ENCODE results near the gene HDGF.

The HDGF gene

DNA sequence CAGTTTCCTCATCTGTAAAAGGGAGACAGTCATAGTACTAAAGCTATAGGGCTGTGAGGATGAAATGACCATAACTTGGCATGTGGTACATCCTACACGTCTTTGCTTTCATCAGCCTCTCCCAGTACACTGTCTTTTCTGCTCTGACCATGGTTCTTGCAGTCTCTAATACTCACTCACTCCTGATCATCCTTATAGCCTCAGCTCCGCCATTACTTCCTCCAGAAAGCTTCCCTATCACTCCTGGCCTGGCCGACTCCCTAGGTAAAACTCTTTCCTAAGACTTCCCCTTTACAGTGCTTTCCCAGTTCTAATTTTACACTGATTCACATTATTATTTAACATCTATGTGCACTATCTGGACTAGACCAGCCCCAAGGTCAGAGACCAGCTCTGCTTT is 5.6 kb downstream of the HDGF start:
- no peak for DNase-seq

DNA sequence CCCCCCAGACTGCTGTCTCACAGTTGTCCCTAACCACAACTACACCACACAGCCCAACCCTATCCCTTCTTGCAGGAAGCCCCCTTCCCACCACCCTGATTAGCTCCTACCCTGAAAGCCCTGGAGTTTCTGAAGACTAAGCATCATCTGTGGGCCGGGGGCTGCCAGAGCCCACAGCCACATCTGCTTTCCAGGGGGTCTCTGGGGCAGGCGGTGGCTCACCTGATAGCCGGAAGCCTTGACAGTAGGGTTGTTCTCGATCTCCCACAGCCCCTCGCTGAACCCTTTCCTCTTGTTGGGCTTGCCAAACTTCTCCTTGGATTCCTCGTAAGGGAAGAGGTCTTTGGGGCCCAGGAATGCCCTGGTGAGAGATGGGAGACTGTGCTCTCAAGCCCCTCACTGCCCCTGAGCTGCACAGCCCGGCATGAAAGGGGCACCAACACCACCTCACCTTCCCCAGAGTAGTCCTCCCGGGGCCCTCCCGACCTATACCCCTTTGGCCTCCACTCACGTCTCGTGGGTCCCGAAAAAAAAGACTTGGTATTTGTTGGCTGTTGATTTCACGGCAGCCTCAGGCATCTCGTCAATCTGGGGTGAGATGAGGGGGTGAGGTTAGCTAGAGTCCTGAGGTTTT is 6.6 kb downstream of the HDGF start:
- DNase-seq: no peak

DNA sequence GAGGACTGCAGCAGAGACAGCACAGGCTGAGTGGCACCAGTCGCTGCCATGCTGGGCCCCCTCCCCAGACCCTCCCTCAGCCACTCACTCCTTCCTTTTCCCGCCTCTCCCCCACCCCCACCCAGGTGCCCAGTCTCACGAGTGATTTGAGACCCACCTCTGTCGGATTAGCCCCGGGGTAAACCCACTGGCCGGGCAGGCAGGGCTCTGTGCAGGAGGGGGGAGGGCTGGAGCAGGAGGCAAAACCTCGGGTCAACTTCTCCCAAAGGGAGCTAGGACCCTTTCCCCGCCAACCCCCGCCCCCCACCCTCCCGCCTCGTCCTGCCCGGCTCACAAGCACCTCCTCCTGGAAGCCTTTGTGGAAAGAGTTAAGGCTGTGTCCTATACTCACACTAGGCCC is 7.1 kb downstream of the HDGF start:
- DNase-seq: no peak

DNA sequence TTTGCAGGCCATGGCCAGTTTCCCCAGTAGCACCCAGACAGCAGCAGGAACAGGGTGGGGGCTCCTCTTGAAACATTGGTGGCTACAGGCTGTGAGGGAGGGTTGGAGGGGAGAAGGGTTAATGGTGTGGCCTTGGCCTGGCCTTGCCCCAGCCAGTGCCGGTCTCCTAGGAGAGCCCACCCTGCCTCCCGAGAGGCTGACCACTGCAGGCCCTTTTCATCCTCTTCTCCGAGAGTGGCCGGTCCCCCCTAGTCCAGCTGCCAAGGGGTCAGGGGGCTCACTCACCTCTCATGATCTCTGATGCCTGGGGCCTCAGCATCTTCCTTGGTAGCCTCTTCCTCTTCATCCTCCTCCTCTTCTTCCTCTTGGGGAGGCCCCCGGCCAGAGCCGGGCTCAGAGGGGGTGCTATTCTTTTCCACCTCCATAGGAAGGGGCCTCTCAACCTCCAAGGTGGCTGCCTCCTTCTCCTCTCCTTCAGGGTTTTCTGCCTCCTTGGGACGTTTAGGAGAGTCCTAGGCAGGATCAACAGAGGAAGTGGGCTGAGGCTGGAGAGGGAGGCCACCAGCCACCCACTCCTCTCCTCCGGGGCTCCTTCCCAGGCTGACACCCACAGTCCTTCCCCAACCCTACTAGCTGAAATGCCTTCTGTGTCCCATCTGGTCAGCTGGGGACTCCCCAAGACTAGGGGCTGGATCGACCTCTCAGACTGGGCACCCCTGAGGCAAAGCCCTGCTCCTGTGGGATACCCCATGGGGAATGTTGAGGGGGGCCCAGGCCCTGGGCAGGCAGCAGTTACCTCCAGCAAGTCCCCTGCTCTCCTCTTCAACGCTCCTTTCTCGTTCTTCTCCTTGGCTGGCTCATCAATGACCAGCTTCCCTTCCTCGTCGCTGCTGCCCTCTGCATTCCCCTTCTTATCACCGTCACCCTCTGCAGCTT is 7.8 kb downstream of the HDGF start:
- no peak for DNase-seq

DNA sequence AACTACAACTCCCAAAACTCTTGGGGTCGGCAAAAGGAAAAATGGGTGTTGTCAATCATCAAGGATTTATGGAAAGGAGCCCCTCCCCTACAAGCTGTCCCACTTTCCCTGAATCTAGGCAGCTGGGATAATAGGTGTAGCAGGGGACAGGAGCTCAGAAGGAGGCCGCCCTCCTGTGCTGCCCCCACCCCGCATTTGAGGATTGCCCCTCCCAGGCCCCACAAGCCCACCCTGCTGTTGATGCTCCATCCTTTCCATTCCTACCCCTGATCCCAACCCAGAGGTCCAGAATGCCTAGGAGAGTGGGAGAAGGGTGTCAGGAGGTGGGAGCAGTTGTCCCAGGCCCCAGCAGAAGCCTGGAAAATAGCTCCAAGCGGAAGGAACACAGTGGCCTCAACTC is 8.7 kb downstream of the HDGF start:
- no peak for DNase-seq

DNA sequence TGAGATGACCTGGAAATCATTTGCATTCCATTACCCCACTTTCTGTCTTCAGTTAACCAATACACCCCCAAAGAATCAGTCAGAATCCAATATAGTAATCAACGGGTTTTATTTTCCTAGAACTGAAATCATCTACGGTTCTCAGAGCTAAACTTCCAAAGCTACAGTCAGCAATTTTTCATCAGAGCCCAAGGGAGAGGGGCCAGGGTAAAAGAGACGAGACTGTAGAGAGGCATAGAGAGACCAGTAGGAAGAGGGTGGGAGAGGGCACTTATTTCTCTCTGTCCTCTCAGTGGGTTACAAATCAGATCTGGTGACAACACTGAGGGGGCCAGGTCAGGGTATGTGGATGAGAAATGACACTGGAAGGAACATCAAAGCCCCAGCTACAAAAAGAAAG is 9.5 kb downstream of the HDGF start:
- DNase-seq: no peak

DNA sequence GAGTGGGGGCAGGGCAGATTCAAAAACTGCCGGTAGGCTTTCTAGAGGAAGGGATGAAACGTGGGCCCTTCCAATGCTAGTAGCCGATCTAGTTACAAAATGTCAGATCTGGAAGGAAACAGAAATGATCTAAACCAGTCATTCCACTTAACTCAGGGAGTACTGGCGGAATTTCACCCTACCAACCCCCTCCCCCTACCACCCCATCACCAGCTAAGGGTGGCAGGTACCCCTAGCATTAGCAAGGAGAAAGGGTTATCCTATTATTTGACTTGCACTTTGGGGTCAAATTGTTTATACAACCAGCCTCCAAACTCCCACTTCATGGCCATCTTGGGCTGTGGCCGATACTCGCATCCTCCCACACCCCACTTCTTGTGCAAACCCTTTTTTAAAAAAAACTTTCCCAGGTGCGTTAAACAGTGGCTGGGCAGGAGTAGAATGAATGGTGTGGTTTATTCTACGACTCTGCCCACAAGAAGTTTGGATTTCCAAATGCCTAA is 9.9 kb downstream of the HDGF start:
- DNase-seq: no peak

DNA sequence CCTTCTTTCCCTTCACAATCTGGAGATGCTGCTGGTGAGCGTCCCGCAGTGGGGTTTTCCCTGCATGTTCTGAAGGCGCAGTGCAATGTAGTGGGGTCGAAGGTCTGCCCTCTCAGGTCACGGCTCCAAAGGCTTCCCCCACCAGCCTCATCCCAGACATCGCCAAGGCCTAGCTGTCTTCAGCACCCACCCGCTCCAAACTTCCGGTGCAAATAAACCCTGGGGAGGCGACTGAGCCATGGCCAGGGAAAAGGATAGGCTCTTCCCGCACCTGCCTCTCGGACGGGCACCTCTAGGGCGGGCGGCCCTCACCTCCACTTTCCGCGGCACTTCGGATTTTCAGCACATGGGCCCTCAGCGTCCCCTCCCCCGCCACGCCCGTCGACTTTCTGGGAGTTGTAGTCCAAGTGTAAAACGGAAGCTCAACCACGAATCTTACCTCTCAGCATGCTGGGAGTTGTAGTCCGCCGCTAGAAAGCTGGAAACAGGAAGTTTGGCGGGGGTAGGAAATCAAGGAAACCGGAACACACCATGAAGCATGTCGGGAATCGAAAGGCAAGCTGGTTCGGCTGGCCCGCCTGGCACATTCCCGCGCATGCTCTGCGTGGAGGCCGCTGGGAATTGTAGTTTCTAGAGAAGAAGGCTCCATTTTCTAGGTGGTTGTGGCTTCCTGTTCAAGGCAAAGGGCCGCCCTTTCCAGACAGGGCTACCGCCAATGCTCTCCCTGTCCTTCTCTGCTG is 10.6 kb downstream of the HDGF start, which contains the start of gene MRPL24:
TSS of gene MRPL24 (minus strand) at position 348 of the 740 bp plus-strand sequence. CDS start 2,384 bp downstream, outside the sequence.
- peak; percentile 96 for DNase-seq

DNA sequence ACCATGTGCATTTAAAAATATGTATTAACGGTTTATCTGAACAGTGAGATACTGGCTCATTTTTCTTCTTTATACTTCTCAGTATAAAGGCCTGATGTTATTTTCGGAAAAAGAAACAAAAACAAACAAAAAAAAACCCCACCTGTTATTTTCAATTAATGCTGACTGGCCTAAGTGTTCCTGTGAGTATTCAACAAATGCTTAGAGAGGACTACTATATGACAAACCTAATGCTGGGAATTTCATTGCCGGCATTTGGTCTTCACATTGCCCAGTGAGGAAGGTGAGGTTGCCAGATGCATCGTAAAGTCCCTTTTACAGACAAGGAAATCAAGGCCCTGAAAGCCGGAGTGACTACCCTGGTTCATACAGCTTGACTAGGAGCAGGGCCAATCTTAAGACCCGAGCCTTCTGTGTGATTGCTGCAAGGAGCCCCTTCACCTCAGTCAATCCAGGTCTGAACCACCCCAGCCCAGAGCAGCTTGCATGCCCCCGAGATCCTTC is 11.2 kb downstream of the HDGF start:
- no peak for DNase-seq

DNA sequence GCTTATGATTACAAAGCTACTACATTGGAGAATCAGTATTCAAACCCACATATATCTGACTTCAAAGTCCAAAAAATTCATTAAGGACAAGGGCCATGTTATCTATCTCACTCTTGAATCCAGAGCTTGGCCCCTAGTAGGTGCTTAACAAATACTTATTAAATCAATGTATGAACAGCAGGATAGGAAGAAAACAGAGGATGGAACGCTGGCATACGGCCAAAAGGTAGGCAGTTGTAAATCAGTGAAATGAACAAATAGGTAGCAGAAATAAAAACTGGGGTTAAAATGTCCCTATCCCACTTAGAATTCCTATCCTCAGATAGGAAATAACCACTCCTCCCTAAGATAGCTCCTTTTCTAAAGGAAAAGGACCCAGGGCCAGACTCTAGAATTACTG is 12.6 kb downstream of the HDGF start:
- DNase-seq: no peak

DNA sequence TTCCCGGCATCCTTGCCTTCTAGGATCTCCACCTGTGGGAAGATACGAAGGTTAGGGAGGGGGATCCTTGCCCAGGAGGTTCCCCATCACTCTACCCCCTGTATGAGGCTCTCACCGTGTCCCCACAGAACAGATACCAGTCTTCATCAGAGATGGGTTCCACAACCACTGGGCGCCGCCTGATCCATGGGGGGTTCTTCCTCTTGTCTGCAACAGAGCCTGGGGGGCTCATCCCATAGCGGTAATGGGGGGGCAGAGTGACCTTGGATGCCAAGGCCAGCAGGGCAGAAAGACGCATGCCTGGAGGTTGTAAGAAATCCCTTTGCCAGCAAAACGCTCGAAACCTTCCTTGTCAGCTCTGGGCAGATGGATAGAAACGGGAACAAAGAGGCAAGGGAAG is 13.1 kb downstream of the HDGF start:
- DNase-seq: no peak

DNA sequence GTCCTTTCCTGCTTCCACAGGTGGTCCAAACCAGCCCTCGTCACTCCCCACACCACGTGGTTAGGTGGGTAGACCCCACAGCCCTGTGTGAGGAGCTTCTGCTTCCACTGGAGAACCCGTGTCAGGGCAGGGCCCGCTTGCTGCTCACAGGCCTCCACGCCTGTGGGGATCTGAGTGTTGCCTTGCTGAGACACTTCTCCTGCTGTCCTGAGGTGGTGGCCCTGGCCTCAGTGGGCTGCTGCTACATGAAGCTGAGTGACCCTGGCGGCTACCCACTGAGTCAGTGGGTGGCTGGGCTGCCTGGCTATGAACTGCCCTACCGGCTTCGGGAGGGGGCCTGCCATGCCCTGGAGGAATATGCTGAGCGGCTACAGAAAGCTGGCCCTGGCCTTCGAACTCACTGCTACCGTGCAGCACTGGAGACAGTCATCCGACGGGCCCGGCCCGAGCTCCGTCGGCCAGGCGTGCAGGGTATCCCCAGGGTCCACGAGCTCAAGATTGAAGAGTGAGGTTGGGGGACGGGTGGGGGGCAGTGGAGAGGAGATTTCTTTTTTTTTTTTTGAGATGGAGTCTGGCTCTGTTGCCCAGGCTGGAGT is 17.4 kb downstream of the HDGF start:
- DNase-seq: no peak

DNA sequence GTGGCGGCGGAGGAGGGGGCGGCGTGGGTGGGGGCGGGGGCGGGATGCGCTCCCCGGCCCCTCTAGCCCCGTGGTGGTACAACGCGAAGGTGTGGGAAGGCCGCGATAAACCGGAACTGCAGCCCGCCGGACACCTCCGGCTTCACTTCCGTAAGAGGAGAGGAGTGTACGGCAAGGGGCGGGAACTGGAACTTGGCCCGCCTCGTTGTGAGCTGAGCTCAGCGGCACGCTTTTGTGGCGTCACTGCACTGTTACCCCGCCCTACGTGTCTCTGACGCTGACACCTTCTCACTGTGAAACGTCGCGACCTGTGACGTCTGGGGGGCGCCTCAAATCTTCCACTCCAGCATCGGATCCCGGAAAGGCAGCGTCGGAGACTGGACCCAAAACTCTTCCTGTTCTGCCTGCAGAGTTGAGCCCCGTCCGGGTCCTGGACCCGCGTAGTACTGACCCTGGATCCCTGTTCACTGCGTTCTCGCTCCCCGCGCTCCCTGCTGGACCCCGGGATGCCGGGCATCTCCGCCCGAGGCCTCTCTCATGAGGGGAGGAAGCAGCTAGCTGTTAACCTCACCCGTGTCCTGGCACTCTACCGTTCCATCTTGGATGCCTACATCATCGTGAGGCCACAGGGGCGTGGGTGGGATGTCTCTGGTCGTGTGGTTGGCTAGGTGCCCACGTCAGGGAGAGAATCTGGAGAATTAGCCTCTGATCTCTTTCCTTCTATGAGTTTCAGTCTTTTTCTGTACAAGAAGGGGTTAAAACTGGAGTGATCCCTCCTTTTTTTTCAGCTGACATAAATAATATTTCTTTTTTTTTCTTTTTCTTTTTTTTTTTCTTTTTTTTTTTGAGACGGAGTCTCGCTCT is 22.6 kb downstream of the HDGF start, which contains the start of gene ISG20L2:
TSS of gene ISG20L2 (minus strand) at position 168 of the 864 bp plus-strand sequence. CDS start 1,114 bp downstream, outside the sequence.
- DNase-seq: peak; percentile 95

DNA sequence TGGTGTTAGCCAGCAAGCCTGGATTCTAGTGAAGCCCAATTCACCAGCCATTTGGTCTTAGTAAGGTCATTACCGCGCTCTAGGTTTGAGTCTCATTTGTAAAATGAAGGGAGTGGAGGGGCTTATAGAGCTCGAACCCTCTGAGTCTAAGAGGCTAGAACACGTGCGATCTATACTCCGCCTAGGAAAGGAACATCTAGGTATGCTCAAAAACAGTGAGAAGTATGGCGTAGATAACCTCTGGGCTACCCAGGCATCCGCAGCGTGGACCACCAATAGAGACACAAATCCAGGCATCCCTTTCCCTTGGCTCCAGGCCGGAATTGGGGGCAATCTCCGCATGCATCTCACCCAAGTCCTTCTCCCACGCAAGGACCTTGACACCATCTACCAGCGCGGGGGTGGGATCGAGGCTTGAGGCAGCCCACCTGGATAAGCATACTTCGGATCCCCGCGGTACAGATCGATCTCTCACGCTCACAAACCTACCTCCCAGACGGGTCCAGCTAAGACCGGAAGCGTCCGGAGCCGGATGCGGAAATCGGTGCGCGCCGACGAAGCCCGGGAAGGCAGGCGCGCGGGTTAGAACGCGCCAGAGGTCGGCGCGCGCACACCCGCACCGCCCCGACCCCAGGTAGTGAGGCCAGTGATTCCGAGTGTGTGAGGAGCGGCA is 23.4 kb downstream of the HDGF start, which contains the start of gene METTL25B:
TSS of gene METTL25B (plus strand) at position 544 of the 673 bp plus-strand sequence. CDS start 636 bp downstream, outside the sequence.
- peak; percentile 81 for DNase-seq

DNA sequence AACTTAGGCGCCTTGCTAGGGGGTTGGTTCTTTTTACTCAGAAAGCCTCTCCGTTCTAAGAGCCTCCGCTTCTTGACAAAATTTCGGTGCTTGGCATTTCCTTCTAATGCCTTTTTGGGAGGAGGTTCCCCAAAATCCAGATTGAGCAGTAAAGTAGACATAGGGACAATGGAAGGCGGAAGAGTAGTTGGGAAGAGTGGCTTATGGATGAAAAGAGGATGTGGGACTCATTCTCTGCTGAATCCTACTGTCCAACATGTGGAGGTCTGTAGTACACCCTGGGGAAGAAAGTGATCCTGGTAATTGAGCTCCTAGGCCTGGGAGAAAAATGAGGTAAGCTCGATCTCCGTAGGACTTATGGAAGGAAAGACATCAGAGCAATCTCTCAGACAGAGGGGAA is 24.0 kb downstream of the HDGF start:
- no peak for DNase-seq

DNA sequence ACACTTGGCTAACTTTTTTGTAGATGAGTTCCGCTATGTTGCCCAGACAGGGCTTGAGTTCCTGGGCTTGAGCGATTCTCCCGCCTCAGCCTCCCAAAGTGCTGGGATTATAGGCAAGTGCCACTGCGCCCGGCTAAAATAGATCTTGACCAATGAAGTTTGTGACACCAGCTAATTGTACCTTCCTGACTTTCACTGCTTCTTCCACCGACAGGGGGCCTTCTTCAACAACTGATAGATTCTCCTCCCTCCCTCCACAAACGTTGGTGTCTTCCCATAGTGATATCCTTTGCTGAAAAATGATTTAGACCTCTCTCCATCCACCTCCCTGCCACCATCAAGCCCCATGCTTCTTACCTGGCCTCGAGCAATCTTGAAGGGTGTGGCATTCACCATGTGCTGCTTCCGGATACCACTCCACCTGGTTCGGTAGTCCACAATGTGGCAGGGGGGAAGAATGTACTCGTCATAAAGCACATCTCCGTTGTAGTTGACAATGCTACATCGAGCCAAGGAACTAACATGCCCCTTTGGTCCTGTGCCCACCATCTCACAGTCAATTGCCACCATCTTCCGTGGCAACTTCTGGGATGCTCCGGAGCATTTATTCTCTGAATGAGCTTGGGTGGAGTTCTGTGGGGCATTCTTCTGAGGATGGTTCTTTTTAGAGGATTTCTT is 24.8 kb downstream of the HDGF start:
- peak; percentile 58 for DNase-seq

DNA sequence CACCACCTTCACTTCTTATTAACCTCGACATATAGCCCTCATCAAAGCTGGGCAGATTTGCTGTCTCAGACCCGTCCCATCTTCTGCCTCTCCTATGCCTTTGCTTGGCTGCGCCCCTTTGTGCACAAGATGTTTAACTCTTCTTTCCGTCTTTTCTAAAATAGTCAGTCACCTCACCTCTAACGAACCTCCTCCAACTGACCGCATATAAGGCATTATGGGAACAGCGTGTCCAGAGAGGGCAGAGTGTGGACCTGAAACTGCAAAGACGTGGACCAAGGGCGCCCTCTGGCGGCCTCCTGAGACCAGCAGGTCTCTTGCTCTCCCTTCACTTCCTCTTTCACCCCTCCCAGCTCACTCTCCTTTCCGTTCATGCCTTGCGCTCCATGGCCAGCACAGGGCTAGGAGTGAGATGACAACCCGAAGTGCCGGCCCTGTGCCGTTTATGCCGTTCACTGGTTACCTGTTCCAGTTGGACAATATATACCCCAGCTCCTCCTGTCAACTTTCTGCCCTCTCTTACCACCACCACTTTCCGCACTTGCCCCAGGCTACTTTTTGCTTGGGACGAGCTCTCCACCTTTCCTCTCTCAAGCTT is 25.7 kb downstream of the HDGF start:
- DNase-seq: peak; percentile 77

DNA sequence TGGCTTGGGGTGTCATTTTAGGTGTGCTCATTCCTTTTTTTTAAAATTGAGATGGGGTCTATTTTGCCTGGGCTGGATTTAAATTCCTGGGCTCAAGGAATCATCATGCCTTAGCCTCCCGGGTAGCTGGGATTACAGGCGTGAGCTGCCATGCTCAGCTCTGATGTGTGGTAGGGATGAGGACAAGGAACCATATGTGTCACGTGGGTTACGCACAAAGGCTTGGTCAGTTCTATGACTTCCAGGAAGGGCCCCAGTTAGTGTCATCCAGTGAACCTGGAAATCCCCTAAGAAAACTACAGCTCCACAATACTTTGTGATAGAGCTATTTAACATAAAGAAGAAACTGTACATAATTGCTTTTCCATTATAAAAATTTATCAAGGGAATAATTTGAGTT is 29.9 kb downstream of the HDGF start:
- DNase-seq: no peak

DNA sequence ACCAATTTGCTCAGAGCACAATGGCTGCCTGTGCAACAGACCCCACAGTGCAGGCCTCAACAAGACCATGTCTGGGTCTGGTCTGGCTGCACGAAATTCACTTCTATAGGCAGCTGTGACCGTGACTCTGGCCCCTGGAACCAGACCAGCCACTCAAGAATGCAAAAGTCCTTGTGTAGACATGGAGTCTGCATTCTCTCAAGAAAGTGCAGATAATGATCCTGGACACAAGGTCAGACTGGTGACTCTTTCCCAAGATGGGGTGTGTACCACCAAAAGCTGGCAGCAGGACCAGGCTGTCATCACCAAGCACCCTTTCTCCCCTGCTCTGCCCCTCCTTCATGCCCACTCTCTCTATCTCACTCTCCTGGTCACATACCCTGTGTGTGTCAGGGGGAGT is 30.3 kb downstream of the HDGF start:
- no peak for DNase-seq

DNA sequence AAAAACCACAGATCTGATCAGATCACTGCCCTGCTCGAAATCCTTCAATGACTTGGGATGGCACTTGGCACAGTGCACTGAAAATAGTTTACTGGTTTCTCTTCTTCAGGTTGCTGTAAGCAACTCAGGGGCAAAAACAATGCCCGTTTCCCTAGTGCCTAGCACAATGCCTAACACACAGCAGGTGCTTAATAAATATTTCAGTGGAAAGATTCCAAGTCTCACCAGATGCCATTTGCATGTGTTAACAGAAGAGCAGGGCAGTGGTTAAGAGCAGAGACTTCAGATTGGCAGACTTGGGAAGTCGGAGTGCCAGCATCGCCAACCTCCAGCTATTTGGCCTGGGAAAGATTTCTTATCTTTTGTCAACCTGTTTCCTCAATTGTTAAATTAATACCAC is 34.1 kb downstream of the HDGF start:
- DNase-seq: no peak
